Measurements from ENCODE around the gene CYGB. TPM values are rescaled to one million over a fixed set of nuclear protein-coding genes. Genes with fewer than 3 reads are reported as not detected.
"Not testable (repeated sequence)": the region's sequence is repeated elsewhere in the genome, so short reads cannot be mapped to it uniquely, and the experiment has no call there.

The CYGB gene
- total and polyA plus RNA-seq, 7 donors = 6.4 to 14.6 (median 11.0) TPM

DNA sequence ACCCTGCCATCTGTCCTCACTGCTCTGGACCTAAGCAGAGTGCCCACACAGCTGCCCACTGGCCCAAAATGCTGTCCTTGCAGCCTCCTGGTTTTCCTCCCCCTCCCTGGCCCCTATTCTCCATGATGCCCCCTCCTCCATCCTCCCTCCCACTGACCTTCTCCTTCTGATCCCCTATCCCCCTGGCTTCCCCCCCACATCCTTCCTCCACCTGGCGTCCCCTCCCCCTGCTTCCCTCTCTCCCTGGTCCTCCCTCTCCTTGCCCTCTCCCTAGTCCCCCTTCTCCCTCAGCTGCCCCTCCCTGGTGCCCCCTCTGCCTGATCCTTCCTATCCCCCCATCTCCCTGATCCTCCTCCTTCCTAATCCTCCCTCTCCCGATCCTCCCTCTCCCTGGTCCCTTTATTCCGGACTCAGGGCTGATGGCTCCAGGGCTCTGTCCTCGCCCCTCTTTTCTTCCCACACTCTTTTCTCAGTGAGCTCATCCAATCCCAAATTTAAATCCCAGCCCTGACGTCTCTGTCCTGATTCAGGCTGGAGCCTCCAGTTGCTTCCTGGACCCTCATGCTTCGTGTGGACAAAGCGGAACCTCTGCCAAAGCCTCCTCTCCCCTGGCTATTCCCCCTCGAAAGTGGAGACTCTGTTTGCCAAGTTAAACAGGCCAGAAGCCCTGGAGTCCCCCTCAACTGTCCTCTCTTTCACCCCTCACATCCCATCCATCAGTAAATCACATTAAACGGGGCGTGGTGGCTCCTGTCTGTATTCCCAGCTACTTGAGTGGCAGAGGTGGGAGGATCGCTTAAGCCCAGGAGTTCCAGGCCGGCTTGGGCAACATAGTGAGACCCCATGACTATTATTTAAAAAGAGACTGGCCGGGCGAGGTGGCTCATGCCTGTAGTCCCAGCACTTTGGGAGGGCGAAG is 18.2 kb downstream of the CYGB start:
- intact Hi-C loops (cut with DNase I) = loop anchor here in 1 of 2 donors (5.0 kb wide), 1 partner anchor 168 kb away; no protein-coding TSS in a partner anchor
- TF ChIP-seq, protein P1, sequence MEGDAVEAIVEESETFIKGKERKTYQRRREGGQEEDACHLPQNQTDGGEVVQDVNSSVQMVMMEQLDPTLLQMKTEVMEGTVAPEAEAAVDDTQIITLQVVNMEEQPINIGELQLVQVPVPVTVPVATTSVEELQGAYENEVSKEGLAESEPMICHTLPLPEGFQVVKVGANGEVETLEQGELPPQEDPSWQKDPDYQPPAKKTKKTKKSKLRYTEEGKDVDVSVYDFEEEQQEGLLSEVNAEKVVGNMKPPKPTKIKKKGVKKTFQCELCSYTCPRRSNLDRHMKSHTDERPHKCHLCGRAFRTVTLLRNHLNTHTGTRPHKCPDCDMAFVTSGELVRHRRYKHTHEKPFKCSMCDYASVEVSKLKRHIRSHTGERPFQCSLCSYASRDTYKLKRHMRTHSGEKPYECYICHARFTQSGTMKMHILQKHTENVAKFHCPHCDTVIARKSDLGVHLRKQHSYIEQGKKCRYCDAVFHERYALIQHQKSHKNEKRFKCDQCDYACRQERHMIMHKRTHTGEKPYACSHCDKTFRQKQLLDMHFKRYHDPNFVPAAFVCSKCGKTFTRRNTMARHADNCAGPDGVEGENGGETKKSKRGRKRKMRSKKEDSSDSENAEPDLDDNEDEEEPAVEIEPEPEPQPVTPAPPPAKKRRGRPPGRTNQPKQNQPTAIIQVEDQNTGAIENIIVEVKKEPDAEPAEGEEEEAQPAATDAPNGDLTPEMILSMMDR (IDR thresholded peaks at IDR 0.05) = no peak
- Histone ChIP-seq H3K9me3 (no peaks in the 10 kb centered on the region), H3K36me3 (ENCODE audit: insufficient read depth in 1 of 2, low read depth in 1 of 2) (no peaks in the 10 kb centered on the region), H3K27ac (no peak overlapping the region), H3K4me3 (no peak overlapping the region), H3K27me3 (ENCODE audit: insufficient read depth in 3 of 3, low read length in 2 of 3) (no peaks in the 10 kb centered on the region), H3K4me1 (peaks cover 11% of the 10 kb centered on the region)
- WGBS, 3 donors = 66 to 71% (median 68%) methylated on average over 15 of the region's 15 CpGs
- ATAC-seq = no peak
- DNase-seq = no peak

DNA sequence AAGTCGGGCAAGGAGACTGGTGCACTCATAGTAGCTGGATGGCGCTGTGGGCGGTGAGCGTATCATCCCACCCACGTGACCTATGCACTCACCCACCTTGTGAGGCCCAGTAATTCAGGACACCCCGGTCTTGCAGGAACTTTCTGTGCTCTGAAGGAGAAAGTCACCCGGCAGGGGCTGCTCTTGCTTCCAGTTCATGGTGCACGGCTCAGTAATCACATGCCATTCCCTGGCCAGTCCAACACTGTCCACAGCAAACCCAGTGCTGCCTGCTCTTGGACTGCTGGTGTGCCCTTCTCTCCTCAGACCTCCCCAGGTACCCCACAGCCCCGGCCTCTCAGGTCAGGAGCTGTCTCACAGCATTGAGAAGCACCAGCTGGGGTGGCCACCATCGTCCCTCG is 19.9 kb downstream of the CYGB start:
- Histone ChIP-seq H3K4me1 (peaks cover 11% of the 10 kb centered on the region), H3K36me3 (ENCODE audit: insufficient read depth in 1 of 2, low read depth in 1 of 2) (no peaks in the 10 kb centered on the region), H3K9me3 (no peaks in the 10 kb centered on the region), H3K27me3 (ENCODE audit: insufficient read depth in 3 of 3, low read length in 2 of 3) (no peaks in the 10 kb centered on the region), H3K27ac (no peak overlapping the region), H3K4me3 (no peak overlapping the region)
- ATAC-seq (no peak), DNase-seq (no peak)
- TF ChIP-seq, protein P1 (IDR thresholded peaks at IDR 0.05) = no peak
- intact Hi-C loops (cut with DNase I) = loop anchor here in 1 of 2 donors (5.0 kb wide), 1 partner anchor 170 kb away; no protein-coding TSS in a partner anchor
- 87 to 91% (median 88%) methylated on average over 11 of the region's 11 CpGs for WGBS, 3 donors

DNA sequence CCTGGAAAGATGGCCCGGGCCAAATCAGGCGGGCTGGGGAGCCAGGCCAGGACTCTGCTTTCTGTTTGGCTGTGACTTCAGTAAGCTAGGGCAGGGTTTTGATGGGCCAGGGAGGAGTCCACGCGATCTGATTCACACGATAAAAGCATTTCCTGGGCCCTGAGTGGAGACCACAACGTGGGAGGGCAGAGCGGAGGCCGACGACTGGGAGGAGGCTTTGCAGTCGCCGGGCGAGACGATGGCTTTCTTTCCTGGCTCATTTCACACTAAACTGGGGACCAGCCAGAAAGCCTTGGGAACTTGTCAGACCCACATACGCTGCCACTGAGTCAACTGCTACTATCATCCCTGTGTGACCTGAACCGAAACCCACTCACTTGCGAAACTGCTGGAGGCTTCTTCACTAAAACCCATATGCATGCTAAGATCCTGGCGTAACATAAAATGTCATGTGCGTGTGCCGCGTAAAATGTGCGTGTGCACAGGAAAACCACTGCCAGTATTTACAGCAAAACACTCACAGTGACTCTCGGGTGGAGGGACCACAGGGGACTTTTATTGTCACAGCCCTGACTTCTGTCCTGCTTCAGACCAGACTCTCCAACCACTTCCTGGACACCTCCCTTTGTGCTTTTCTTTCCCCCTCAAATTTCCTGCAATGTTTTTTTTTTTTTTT is 22.1 kb downstream of the CYGB start:
- Histone ChIP-seq H3K36me3 (ENCODE audit: insufficient read depth in 1 of 2, low read depth in 1 of 2) (no peaks in the 10 kb centered on the region), H3K4me3 (peak overlapping the region; percentile 49), H3K9me3 (no peaks in the 10 kb centered on the region), H3K4me1 (peaks cover 11% of the 10 kb centered on the region), H3K27ac (peak overlapping the region; percentile 86), H3K27me3 (ENCODE audit: insufficient read depth in 3 of 3, low read length in 2 of 3) (no peaks in the 10 kb centered on the region)
- peak; percentile 85 to 90 for DNase-seq
- intact Hi-C loops (cut with DNase I) = loop anchor here in 1 of 2 donors (5.0 kb wide), 1 partner anchor 172 kb away; no protein-coding TSS in a partner anchor
- WGBS, 3 donors = 4 to 19% (median 10%) methylated on average over 22 of the region's 22 CpGs
- TF ChIP-seq, protein P1 (IDR thresholded peaks at IDR 0.05) = no peak
- ATAC-seq = peak; percentile 89 to 94 (median 91)

DNA sequence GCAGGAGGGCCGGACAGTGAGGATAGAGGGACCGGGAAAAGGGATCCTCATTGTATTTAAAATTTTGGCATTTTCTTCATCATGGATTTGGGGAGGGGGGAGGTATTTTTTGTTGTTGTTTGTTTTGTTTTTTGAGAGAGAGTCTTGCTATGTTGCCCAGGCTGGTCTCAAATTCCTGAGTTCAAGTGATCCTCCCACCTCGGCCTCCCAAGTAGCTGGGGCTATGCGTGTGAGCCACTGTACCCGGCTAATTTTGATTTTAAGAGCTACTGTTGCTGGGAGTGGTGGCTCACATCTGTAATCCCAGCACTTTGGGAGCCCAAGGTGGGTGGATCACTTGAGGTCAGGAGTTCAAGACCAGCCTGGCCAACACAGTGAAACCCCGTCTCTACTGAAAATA is 23.2 kb downstream of the CYGB start:
- H3K9me3 ChIP-seq; H3K27me3 ChIP-seq (ENCODE audit: insufficient read depth in 3 of 3, low read length in 2 of 3); intact Hi-C loops (cut with DNase I); ATAC-seq; H3K36me3 ChIP-seq (ENCODE audit: insufficient read depth in 1 of 2, low read depth in 1 of 2); DNase-seq; H3K4me3 ChIP-seq: not testable (repeated sequence)
- peaks cover 11% of the 10 kb centered on the region for H3K4me1 ChIP-seq
- WGBS, 3 donors = 96 to 100% (median 98%) methylated on average over 6 of the region's 6 CpGs
- H3K27ac ChIP-seq = peak overlapping the region; percentile 86

DNA sequence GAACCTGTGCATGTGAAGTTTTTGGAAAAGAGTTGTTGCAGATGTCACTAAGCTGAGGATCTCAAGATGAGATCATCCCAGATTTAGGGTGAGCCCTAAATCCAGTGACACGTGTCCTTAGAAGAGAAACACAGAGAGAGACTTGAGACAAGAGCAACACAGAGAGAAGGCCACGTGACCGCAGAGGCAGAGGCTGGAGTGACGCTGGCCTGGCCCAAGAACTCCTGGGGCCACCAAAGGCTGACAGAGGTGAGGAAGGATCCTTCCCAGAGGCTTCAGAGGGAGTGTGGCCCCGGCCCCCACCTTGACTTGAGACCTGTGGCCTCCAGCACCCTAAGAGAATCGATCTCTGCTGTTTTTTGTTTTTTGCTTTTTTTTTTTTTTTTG is 24.2 kb downstream of the CYGB start:
- H3K4me1 ChIP-seq = peaks cover 11% of the 10 kb centered on the region
- no peak for DNase-seq
- TF ChIP-seq, protein P1 (IDR thresholded peaks at IDR 0.05) = no peak

More for the DNA sequence above, 24.2 kb downstream of the CYGB start:
- WGBS, 3 donors = 71 to 74% (median 72%) methylated on average over 6 of the region's 6 CpGs
- intact Hi-C loops (cut with DNase I) = no loop called here
- Histone ChIP-seq H3K4me3 (no peak overlapping the region), H3K9me3 (no peaks in the 10 kb centered on the region), H3K27me3 (ENCODE audit: insufficient read depth in 3 of 3, low read length in 2 of 3) (no peaks in the 10 kb centered on the region), H3K36me3 (ENCODE audit: insufficient read depth in 1 of 2, low read depth in 1 of 2) (no peaks in the 10 kb centered on the region), H3K27ac (no peak overlapping the region)
- ATAC-seq = no peak
